HG02798 (cell line): ENCODE measurements around the gene ZNF408.

Experiments used
- ATAC-seq: cut with Tn5 transposase; IDR thresholded peaks from one replicate; pipeline ENCODE4 v1.9.1; 2021; ENCODE audit warnings: mild to moderate bottlenecking; ENCODE audit not compliant: unreplicated experiment, poor library complexity

The ZNF408 gene

GRCh38 chr11:46675288-46675851, 25.5 kb upstream of the ZNF408 start:
- ATAC-seq: no peak

- no peak for ATAC-seq
Observed at GRCh38 chr11:46675949-46676348, 24.9 kb upstream of the ZNF408 start.

- ATAC-seq: no peak
Observed at GRCh38 chr11:46676436-46677158, 24.2 kb upstream of the ZNF408 start.

GRCh38 chr11:46677169-46677568, 23.7 kb upstream of the ZNF408 start:
- no peak for ATAC-seq

- ATAC-seq: no peak
Observed at GRCh38 chr11:46677991-46678740, 22.7 kb upstream of the ZNF408 start.

- ATAC-seq: no peak
Observed at GRCh38 chr11:46678741-46679130, 22.1 kb upstream of the ZNF408 start.

- ATAC-seq: no peak
Observed at GRCh38 chr11:46679241-46680163, 21.3 kb upstream of the ZNF408 start.

GRCh38 chr11:46680164-46680760, 20.6 kb upstream of the ZNF408 start:
- no peak for ATAC-seq

GRCh38 chr11:46680815-46681214, 20.0 kb upstream of the ZNF408 start:
- no peak for ATAC-seq

- no peak for ATAC-seq
Observed at GRCh38 chr11:46681814-46682213, 19.0 kb upstream of the ZNF408 start.

- ATAC-seq: no peak
Observed at GRCh38 chr11:46682773-46683752, 17.8 kb upstream of the ZNF408 start.

- no peak for ATAC-seq
Observed at GRCh38 chr11:46684367-46684766, 16.5 kb upstream of the ZNF408 start.

GRCh38 chr11:46686886-46687795, 13.7 kb upstream of the ZNF408 start:
- no peak for ATAC-seq

- no peak for ATAC-seq
Observed at GRCh38 chr11:46690702-46691101, 10.1 kb upstream of the ZNF408 start.

GRCh38 chr11:46692450-46692849, 8.4 kb upstream of the ZNF408 start:
- no peak for ATAC-seq

- no peak for ATAC-seq
Observed at GRCh38 chr11:46693597-46694012, 7.2 kb upstream of the ZNF408 start.

GRCh38 chr11:46694072-46694471, 6.8 kb upstream of the ZNF408 start:
- ATAC-seq: no peak

GRCh38 chr11:46694607-46695006, 6.2 kb upstream of the ZNF408 start:
- no peak for ATAC-seq
